D721Med (cell line): ENCODE measurements around the gene ZDHHC20.
"Not testable (repeated sequence)": the region's sequence is repeated elsewhere in the genome, so short reads cannot be mapped to it uniquely, and the experiment has no call there.

Source experiments
- DNase-seq: peaks from one replicate; pipeline ENCODE4 v3.0.0; 2011; ENCODE audit warnings: low spot score; ENCODE audit not compliant: insufficient read length
- FAIRE-seq: peaks from 2 replicates; lab custom pipeline; 2011; peaks lifted over from hg19 to GRCh38; lab: Jason Lieb, UNC
- TF ChIP-seq, protein P1 (sequence below): IDR thresholded peaks from 2 replicates; pipeline ENCODE4 v1.5.1; 2012; ENCODE audit warnings: mild to moderate bottlenecking, control low read depth; ENCODE audit not compliant: insufficient read depth; ENCODE audit errors: missing control alignments

The ZDHHC20 gene

DNA sequence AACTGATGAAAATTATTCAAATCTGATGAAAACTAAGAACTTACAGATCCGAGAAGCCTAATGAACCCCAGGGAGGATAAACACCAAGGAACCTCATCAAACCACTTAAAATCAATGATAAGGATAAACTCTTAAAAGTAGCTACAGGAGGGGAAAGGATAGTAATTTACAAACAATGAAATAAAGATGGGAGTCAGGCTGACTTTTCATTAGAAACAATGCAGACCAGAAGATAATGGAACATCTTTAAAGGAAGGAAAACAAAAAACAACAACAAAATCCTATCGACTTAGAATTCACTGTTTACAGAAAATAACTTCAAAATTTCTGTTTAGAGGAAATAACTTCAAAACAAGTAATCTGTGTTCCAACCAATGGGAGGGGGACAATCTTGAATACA, 73.4 kb downstream of the ZDHHC20 start:
- FAIRE-seq (no peak), DNase-seq (no peak)
- TF ChIP-seq, protein P1, sequence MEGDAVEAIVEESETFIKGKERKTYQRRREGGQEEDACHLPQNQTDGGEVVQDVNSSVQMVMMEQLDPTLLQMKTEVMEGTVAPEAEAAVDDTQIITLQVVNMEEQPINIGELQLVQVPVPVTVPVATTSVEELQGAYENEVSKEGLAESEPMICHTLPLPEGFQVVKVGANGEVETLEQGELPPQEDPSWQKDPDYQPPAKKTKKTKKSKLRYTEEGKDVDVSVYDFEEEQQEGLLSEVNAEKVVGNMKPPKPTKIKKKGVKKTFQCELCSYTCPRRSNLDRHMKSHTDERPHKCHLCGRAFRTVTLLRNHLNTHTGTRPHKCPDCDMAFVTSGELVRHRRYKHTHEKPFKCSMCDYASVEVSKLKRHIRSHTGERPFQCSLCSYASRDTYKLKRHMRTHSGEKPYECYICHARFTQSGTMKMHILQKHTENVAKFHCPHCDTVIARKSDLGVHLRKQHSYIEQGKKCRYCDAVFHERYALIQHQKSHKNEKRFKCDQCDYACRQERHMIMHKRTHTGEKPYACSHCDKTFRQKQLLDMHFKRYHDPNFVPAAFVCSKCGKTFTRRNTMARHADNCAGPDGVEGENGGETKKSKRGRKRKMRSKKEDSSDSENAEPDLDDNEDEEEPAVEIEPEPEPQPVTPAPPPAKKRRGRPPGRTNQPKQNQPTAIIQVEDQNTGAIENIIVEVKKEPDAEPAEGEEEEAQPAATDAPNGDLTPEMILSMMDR, result no peak

GRCh38 chr13:21383090-21383489, 76.0 kb downstream of the ZDHHC20 start:
- FAIRE-seq, result no peak
- DNase-seq, result no peak
- TF ChIP-seq, protein P1, result no peak

GRCh38 chr13:21376998-21377985, 81.8 kb downstream of the ZDHHC20 start:
- not testable (repeated sequence) for DNase-seq, FAIRE-seq

DNA sequence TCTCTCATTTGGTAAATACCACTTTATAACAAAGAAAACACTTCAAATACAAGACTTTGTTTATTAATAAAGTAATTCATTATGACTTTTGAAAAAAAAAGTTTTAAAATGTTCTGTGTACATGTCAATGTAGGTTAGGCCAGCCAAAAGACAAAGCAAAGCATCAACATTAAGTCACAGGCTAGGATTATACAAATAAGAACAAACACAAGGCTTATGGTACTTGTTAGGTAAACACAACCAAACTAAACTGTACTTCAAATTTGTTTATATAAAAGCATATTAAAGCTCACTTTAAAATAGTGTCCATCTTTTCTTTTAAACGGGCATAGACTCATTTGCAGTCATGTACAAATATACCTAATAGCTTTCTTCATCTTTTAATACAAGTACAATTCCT, 86.6 kb downstream of the ZDHHC20 start:
- FAIRE-seq (no peak), DNase-seq (no peak)
- TF ChIP-seq, protein P1, result no peak

DNA sequence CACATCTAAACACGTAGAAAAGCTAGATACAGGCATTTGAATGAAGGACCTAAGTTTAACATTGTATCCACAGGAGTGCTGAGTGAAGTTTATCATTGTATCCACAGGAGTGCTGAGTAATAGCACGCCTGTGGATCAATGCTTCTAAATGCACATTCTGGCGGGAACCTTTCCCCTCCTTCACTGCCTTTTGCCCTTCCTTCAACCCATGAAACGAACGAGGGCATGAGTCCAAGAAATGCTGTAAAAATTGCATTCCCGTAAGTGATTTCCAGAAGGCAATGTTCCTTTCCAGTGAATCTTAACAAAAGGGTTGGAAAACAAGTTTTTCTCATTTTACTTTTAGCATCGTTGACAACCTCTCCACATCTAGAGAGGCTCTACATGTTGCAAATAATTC, 88.1 kb downstream of the ZDHHC20 start:
- TF ChIP-seq, protein P1, result no peak
- DNase-seq, result no peak
- no peak for FAIRE-seq

DNA sequence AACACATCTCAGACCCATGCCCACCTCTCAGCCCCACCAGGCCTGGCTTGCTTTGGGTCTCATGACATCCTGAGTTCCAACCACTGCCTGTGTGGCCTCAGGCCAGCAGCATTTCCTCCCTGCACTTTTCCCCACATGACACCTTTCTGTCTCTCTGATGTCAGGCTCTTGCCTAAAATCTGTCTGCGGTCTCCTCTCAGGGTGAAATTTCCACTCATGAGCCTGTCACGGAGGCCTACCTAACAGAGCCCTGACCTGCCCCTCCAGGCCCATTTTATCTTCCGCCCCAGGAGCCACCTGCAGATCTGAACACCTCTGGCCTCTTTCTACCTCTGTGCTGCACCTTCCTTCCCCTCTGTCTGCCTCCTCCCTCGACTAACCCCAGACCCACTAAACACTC, 93.5 kb downstream of the ZDHHC20 start:
- FAIRE-seq (no peak), DNase-seq (no peak)
- TF ChIP-seq, protein P1, result no peak

- DNase-seq, result no peak
- no peak for FAIRE-seq
- TF ChIP-seq, protein P1, result no peak
Measured at GRCh38 chr13:21364916-21365315, 94.2 kb downstream of the ZDHHC20 start.
